ENCODE data around the gene E2F6.

Gene E2F6

GRCh38 chr2:11398750-11399437 lies 67.1 kb downstream of the E2F6 start:
- Histone ChIP-seq H3K4me1 (ENCODE audit: insufficient read depth, low read length) (no peaks in the 10 kb centered on the region), H3K36me3 (ENCODE audit: insufficient read depth, low read length) (no peaks in the 10 kb centered on the region), H3K27ac (ENCODE audit: low read depth, low read length) (no peak overlapping the region), H3K9ac (ENCODE audit: low read length) (no peak overlapping the region), H3K27me3 (ENCODE audit: control insufficient read depth in 1 of 2, insufficient read depth in 2 of 2, low read length in 2 of 2) (no peaks in the 10 kb centered on the region), H3K4me3 (ENCODE audit: low read depth in 1 of 2, low read length in 2 of 2) (no peak overlapping the region), H3K9me3 (ENCODE audit: low read length) (no peaks in the 10 kb centered on the region)

GRCh38 chr2:11397513-11397912 lies 68.4 kb downstream of the E2F6 start:
- Histone ChIP-seq H3K9ac (ENCODE audit: low read length) (no peak overlapping the region), H3K36me3 (ENCODE audit: insufficient read depth, low read length) (no peaks in the 10 kb centered on the region), H3K4me1 (ENCODE audit: insufficient read depth, low read length) (no peaks in the 10 kb centered on the region), H3K4me3 (ENCODE audit: low read depth in 1 of 2, low read length in 2 of 2) (no peak overlapping the region), H3K27me3 (ENCODE audit: control insufficient read depth in 1 of 2, insufficient read depth in 2 of 2, low read length in 2 of 2) (no peaks in the 10 kb centered on the region), H3K9me3 (ENCODE audit: low read length) (no peaks in the 10 kb centered on the region), H3K27ac (ENCODE audit: low read depth, low read length) (no peak overlapping the region)

DNA sequence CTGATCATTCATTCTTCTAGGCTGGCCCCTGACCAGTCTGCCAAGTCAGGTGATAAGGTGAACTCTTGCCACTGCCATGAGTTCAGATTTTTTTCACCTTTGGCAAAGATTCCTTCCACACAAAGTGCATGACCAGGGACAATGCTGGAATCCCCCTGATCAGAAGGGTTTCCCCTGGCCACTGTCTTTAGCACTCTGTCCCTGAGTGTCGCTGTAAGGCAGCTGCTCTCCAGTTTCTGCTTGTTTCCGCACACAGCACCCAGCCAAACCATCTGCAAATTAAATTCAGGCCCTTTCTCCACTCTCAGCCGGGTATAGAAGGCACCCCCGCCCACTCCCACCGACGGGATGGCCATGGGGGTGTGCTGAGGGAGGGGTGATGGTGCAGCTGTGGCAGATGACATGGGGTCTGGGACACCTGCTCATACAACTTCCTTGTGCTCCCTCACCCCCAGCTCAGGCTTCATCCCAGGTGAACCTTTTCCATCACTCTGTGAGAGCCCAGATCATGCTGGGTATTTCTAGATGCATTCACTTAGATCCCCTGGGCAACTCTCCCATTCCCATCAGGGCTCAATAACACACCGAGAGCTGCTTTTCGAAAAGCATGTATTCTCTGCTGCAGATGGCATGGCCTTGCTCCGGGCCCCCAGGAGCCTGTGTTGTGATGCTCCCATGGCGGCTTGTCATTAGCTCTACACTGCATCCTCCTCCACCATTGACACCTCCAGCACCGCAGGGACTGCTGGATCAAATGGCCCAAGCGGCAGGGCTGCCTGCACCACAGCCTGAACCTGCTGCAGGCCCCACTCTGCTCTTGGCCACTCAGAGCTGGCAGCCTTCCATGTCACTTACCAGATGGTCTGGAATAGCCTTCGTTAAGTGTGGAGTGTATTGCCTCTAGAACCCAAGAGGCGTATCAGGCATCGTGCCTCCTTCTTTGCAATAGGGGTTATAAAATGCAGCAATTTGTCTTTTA lies 69.2 kb downstream of the E2F6 start:
- Histone ChIP-seq H3K4me1 (ENCODE audit: insufficient read depth, low read length) (peaks cover 4% of the 10 kb centered on the region), H3K4me3 (ENCODE audit: low read depth in 1 of 2, low read length in 2 of 2) (no peak overlapping the region), H3K9ac (ENCODE audit: low read length) (no peak overlapping the region), H3K27me3 (ENCODE audit: control insufficient read depth in 1 of 2, insufficient read depth in 2 of 2, low read length in 2 of 2) (no peaks in the 10 kb centered on the region), H3K36me3 (ENCODE audit: insufficient read depth, low read length) (no peaks in the 10 kb centered on the region), H3K27ac (ENCODE audit: low read depth, low read length) (no peak overlapping the region), H3K9me3 (ENCODE audit: low read length) (no peaks in the 10 kb centered on the region)

- no peaks in the 10 kb centered on the region for H3K36me3 ChIP-seq (ENCODE audit: insufficient read depth, low read length)
- H3K27ac ChIP-seq (ENCODE audit: low read depth, low read length) = no peak overlapping the region
- peaks cover 9% of the 10 kb centered on the region for H3K4me1 ChIP-seq (ENCODE audit: insufficient read depth, low read length)
- H3K9me3 ChIP-seq (ENCODE audit: low read length) = no peaks in the 10 kb centered on the region
- H3K4me3 ChIP-seq (ENCODE audit: low read depth in 1 of 2, low read length in 2 of 2) = no peak overlapping the region
- H3K27me3 ChIP-seq (ENCODE audit: control insufficient read depth in 1 of 2, insufficient read depth in 2 of 2, low read length in 2 of 2) = no peaks in the 10 kb centered on the region
- H3K9ac ChIP-seq (ENCODE audit: low read length) = no peak overlapping the region
These were observed 69.9 kb downstream of the E2F6 start for GRCh38 chr2:11396021-11396420.

DNA sequence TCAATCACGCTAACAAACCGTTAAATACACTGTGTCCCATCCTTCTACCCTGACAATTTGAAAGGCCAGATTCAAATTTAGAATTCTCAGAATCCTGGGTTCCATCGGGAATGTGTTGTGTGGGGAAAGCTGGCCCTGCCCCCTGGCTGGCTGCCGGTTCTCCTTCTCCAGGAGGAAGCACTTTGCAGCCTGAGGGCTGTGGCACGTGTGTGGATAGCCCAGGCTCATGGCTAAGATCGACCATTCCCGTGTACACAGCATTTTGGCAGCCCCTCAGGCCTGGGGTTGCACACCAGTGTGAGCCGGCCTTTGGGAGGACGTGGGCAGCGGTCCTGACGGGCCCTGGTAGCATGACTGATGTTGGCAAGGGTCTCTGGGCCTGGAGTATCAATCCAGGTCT lies 70.6 kb downstream of the E2F6 start:
- Histone ChIP-seq H3K27me3 (ENCODE audit: control insufficient read depth in 1 of 2, insufficient read depth in 2 of 2, low read length in 2 of 2) (no peaks in the 10 kb centered on the region), H3K4me1 (ENCODE audit: insufficient read depth, low read length) (peaks cover 9% of the 10 kb centered on the region), H3K36me3 (ENCODE audit: insufficient read depth, low read length) (no peaks in the 10 kb centered on the region), H3K9me3 (ENCODE audit: low read length) (no peaks in the 10 kb centered on the region), H3K9ac (ENCODE audit: low read length) (no peak overlapping the region), H3K27ac (ENCODE audit: low read depth, low read length) (no peak overlapping the region), H3K4me3 (ENCODE audit: low read depth in 1 of 2, low read length in 2 of 2) (no peak overlapping the region)
